GM18519 (cell line): ENCODE results near the gene TEAD1.

Experiments used
- ATAC-seq: cut with Tn5 transposase; IDR thresholded peaks from one replicate; pipeline ENCODE4 v1.9.1; 2021; ENCODE audit warnings: mild to moderate bottlenecking, moderate library complexity; ENCODE audit not compliant: unreplicated experiment, low FRiP score

The TEAD1 gene

GRCh38 chr11:12784987-12785386 is 110.8 kb downstream of the TEAD1 start:
- ATAC-seq, result no peak

DNA sequence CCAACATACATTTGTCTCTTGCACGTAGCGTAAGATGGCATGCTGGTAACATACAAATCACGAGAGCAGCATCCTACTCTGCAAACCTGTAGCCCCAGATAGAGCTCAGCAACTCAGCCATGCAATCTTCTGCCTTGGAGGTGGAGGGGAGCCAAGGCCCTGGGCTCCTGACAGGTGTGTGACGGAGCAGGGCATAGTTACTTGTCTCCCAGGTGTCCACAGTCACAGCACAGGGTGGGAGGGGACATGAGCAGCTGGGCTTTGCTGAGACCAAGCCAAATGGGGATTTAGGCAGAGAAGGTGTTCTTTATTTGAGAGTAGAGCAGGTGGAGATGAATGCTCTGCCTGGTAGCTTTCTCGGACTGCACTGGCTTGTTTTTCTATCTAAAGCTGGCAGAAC is 111.7 kb downstream of the TEAD1 start:
- ATAC-seq, result no peak

DNA sequence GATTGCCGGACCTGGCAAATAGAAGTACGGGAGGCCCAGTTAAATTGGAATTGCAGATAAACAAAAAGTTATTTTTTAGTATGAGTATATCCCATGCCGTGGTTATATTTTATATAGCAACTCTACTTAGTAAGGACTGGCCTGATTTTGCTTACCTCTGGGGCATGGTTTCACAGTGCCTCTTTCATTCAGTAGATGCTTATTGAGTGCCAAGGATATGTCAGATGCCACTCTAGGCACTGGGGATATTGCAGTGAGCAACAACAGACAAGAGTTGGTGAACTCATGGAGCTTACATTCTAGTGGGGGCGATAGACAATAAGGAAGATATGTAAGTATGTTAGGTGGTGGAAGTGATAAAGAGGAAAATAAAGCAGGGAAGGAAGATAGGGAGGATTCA is 112.2 kb downstream of the TEAD1 start:
- no peak for ATAC-seq

GRCh38 chr11:12786891-12787290 is 112.7 kb downstream of the TEAD1 start:
- ATAC-seq, result no peak

DNA sequence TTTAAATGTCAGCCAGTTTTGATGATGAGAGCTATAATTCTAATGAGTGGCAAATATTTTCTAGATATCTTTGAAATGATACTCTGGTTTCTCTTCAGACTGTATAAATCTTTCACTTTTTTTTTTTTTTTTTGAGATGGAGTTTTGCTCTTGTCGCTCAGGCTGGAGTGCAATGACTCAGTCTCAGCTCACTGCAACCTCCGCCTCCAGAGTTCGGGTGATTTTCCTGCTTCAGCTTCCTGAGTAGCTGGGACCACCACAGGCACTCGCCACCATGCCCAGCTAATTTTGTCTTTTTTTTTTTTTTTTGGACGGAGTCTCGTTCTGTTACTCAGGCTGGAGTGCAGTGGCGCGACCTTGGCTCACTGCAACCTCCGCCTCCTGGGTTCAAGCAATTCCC is 113.6 kb downstream of the TEAD1 start:
- ATAC-seq, result no peak

DNA sequence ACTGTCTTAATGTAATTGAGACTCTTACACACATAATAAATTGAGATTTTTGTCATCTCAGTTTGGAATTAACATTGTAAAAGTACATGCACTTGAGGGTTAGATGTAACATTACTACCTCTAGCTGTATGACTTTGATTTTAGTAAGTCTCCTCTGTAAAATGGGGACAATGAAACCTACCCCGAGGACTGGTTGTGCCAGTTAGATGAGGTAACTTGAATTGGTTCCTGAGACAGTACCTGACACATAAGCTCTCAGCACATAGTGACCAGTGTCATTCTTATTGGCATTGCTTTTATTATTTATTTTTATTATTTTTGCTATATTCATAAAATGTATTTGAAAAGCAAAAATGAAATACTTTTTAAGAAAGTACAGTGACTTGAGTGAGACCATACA is 114.8 kb downstream of the TEAD1 start:
- ATAC-seq, result no peak

DNA sequence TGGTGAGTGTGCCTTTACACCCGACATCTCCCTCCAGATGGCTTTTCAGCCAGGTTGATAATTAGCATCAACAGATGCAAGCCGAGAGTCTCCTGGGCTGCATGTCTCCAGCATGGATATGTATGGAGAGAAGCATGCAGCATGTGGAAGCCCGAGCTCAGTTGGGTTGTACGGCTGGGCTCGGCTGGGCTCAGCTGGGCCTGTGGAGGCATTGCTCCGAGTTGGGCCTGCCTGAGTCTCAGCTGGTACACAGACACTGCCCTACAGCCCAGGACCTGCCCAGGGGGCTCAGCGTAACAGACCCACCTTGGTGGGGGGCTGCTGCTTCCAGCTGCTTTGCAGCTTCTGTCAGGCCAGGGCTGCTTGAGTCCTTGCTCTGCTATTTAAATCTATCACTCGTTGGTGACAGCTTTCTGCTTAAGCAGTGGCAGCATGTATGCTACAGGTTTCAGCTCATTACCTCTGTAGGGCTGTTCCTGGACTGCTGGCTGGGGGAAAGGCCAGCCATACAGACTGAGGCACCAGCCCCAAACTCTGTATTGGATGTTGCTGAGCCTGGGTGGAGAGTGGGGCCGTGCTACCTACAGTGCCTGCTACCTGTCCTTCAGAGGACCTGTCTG is 115.5 kb downstream of the TEAD1 start:
- no peak for ATAC-seq

DNA sequence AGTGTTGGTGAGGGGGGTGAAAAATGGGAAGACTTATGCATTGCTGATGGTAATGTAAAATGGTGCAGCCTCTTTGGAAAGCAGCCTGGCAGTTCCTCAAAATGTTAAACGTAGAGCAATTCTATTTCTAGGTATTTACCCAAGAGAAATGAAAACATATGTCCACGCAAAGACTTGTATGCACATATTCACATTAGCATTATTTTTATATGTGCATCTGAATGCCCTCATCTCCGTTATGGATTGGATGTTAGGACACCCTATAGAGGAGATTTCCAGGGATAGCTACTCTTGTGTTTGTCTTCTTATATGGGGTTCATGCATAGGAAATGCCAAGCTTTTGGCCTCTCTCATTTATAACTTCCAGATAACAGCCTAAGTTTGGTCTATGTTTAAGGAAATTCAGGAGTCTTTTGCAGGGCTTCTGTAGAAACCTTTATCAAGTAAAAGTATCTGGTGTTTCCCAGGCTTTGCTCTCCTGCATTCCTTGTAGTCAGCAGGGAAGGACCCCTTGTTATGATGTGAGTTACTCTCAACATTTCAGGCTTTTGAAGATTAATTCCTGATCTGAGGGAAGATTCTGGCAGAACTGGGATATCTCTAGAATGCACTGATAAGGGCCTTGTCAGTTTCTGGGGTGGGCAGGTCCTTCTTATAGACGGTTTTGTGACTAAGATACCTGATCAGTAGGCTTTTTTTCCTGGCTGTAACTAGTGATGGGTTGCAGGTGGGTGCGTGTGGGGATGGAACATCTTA is 116.8 kb downstream of the TEAD1 start:
- no peak for ATAC-seq

- no peak for ATAC-seq
Observed at GRCh38 chr11:12792018-12792417, 117.8 kb downstream of the TEAD1 start.

- ATAC-seq, result no peak
Observed at GRCh38 chr11:12792590-12792989, 118.4 kb downstream of the TEAD1 start.

- ATAC-seq, result no peak
Observed at GRCh38 chr11:12793065-12793464, 118.8 kb downstream of the TEAD1 start.

DNA sequence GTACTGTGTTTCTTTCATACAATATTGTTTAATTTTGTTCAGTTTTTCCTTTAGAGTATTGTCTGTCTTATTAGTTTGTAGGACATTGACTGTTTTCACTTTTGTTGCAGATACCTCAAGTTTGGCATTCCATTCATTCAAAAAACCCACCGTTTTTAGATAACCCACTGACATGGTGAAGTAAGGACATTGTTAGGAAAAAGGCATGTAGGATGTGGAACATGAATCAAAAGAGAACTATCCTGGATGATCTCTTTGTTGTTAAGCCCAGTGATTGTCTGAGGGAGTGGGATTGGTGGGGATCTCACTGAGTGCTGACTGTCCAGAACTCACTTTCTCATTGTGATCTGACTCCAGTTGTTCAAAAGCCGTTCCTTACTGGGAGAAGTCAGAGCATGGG is 119.3 kb downstream of the TEAD1 start:
- ATAC-seq, result no peak

DNA sequence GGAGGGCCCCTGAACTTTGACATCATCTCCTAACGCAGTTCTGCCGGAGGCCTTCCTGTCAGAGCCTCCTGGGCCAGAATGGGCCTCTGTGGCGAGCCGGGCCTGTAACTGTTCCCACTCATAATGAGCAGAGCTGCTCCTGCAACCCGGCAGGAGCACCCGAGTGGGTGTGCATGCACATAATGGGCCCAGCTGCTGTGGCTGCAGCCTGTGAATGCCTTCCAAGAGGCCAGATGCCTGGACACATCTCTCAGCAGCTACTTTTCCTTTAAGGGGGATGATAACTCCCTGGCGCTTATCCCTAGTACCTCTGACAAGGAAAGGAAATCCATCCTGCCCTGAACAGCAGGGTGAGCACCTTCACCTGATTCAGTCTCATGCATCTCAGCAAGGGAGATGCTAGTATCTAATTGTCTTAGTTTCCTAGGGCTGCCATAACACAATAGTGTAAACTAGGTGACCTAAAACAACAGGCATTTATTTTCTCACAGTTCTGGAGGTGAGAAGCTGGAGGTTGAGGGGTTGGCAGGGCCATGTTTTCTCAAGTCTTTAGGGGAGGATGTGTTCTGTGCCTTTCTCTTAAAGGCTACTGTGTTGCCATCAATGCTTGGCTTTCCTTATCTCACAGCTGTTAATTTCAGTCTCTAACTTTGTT is 120.5 kb downstream of the TEAD1 start:
- ATAC-seq, result no peak

- no peak for ATAC-seq
Observed at GRCh38 chr11:12797996-12798395, 123.8 kb downstream of the TEAD1 start.

GRCh38 chr11:12798609-12799011 is 124.4 kb downstream of the TEAD1 start:
- ATAC-seq, result no peak

GRCh38 chr11:12799334-12799835 is 125.2 kb downstream of the TEAD1 start:
- ATAC-seq, result no peak

DNA sequence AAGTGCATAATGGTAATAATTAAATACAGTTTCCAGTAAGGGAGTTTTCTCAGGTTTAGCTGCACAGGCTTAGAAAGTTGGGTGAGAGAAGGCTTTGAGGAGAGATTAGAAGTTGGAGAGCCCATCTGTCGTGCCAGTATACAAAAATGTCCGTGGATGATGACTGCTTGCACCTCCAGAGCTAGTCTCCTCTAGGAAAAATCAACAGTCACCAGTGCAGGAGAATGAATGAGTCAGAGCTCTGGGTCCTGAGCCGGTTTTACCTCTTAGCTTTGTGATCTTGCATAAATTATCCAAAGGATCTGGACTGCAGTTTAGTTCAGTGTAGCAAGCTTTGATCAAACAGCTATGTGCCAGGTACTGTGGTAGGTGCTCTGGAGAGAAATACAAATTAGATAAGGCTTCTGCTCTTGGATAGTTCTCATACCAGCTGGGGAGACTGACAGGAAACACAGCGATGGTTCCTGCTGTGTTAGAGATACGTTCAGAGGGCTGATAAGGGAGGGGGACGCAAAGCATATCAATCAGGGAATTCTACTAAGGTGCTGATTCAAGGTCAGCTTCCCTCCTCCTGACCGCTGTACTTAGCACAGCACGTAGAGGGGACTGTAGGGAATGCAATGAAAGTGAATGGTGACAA is 125.9 kb downstream of the TEAD1 start:
- no peak for ATAC-seq

DNA sequence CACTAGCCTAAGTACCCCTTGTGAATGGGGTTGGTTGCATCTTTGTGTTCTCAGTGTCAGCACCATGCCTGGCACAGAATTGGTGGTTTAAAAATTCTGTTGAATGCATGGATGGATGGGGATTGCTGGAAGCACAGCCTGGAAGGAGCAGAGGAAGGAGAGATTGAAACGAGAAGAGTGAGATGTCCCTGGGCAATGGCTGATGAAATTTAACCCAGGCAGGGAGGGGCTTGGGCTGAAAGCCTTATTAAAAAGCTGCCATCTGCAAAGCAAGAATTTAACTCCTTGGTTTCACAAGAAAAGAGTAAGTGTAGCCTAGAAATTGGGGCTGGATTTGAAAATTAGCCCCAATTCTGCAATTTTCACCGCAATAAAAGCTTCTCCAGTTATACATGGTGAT is 126.7 kb downstream of the TEAD1 start:
- no peak for ATAC-seq

- no peak for ATAC-seq
Observed at GRCh38 chr11:12801976-12802375, 127.8 kb downstream of the TEAD1 start.

- no peak for ATAC-seq
Observed at GRCh38 chr11:12802418-12803085, 128.3 kb downstream of the TEAD1 start.
